Activated T-cell treated with anti-CD3 and anti-CD28 coated beads, Interleukin-2, amount 50 U/mL, for 24 hours (primary cell): ENCODE results near the gene PPP1R1C.
"Not testable (repeated sequence)": the region's sequence is repeated elsewhere in the genome, so short reads cannot be mapped to it uniquely, and the experiment has no call there.

ENCODE experiments used
- DNase-seq: peaks from one replicate; pipeline ENCODE4 v3.0.0-alpha.2; 2020
- H3K27ac Mint-ChIP-seq: 2 replicates; pipeline ENCODE4 v1.8.0; 2020; ENCODE audit warnings: mild to moderate bottlenecking, mixed read lengths
- H3K27me3 Mint-ChIP-seq: 2 replicates; pipeline ENCODE4 v1.8.0; 2020; ENCODE audit warnings: mixed read lengths
- H3K36me3 Mint-ChIP-seq: 2 replicates; pipeline ENCODE4 v1.8.0; 2020; ENCODE audit warnings: low read depth, mixed read lengths
- H3K4me1 Mint-ChIP-seq: 2 replicates; pipeline ENCODE4 v1.8.0; 2020; ENCODE audit warnings: low read depth, mixed read lengths
- H3K4me3 Mint-ChIP-seq: 2 replicates; pipeline ENCODE4 v1.8.0; 2020; ENCODE audit warnings: mild to moderate bottlenecking, moderate library complexity, mixed read lengths
- H3K9me3 Mint-ChIP-seq: 2 replicates; pipeline ENCODE4 v1.8.0; 2020; ENCODE audit warnings: mixed read lengths

The PPP1R1C gene

DNA sequence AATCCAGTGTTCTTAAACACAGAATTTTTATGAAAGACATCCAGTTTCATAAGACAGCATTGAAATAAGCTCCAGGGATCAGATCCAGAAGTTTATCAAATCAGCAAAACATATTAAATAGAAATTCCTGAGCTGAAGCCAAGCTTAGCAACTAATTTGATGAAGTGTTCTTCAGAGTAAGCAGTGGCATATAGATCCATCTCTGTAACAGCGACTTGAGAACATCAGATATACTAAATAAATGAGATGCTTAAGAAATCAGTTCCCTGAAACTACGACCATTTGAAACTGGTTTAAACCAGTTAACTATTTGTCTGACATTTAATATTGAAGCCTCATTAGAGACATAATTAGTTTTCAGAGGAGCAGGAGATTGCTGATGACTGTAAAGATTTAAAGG lies 34.1 kb downstream of the PPP1R1C start:
- no peak for DNase-seq
- Mint-ChIP-seq H3K27ac (no peak overlapping the region), H3K27me3 (peaks cover 4% of the 10 kb centered on the region), H3K4me1 (no peaks in the 10 kb centered on the region), H3K36me3 (no peaks in the 10 kb centered on the region), H3K4me3 (no peak overlapping the region), H3K9me3 (peaks cover 14% of the 10 kb centered on the region)

DNA sequence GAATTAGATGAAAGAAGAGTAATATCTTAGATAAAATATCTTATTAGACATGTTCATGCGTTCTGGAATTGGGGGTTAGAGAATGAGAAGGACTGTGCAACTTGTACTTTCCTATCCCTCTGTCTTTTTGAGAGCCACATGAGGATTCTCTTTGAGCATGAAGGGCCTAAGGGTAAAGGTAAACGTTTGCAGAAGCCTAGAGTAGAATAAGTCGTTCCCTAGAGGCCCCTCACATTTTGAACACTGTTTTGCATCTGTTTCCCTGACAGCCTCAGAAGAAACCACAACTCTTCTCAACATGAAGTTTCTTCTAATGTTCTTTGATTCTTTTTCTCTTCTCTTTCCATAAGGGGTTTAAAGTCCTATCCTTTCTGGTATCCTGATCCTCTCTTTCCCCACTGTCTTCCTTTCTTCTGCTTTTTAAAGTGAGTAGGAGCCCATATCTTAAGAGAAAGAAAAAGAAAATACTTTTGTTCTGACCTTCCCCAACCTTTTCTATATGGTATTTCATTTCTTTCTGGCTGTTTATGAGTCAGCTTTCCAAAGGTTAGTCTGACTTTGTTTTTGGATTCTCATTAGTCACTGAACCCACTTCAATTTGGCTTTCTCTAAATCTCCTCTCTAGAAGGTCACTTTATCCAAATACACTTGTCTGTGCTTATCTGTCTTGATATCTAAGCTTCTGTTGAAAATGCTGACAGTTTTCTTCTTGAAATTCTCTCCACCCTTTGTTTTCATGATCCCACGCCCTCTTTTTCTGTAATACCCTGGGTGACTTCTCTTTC lies 34.8 kb downstream of the PPP1R1C start:
- Mint-ChIP-seq H3K27me3 (peaks cover 4% of the 10 kb centered on the region), H3K36me3 (no peaks in the 10 kb centered on the region), H3K27ac (no peak overlapping the region), H3K9me3 (peaks cover 8% of the 10 kb centered on the region), H3K4me1 (no peaks in the 10 kb centered on the region), H3K4me3 (no peak overlapping the region)
- DNase-seq: no peak

DNA sequence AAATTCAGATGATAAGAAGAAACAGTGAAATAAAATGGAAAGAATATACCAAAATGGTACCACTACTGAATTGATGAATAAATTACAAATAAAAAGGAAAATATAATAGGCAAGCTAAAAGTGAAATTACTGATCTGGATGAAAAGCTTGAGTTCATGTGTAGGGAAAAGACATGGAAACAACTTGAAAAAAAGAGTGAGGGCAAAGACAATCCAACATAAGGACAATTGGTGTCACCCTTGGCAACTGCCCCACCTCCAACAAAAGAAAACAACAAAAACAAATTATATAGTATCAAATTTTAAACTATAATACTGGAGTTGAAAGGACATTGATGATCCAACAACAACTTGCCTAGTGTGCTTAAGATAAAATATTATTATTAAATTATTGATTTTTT lies 37.6 kb downstream of the PPP1R1C start:
- Mint-ChIP-seq H3K4me3 (no peak overlapping the region), H3K27me3 (peaks cover 4% of the 10 kb centered on the region), H3K36me3 (no peaks in the 10 kb centered on the region), H3K4me1 (no peaks in the 10 kb centered on the region), H3K27ac (no peak overlapping the region), H3K9me3 (peaks cover 8% of the 10 kb centered on the region)
- DNase-seq: no peak

DNA sequence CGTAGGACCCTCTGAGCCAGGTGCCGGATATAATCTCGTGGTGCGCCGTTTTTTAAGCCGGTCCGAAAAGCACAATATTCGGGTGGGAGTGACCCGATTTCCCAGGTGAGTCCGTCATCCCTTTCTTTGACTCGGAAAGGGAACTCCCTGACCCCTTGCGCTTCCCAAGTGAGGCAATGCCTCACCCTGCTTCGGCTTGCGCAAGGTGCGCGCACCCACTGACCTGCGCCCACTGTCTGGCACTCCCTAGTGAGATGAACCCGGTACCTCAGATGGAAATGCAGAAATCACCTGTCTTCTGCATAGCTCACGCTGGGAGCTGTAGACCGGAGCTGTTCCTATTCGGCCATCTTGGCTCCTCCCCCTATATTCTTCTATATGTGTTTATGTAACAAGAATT lies 45.2 kb downstream of the PPP1R1C start:
- H3K27me3 Mint-ChIP-seq, H3K4me1 Mint-ChIP-seq: not testable (repeated sequence)

DNA sequence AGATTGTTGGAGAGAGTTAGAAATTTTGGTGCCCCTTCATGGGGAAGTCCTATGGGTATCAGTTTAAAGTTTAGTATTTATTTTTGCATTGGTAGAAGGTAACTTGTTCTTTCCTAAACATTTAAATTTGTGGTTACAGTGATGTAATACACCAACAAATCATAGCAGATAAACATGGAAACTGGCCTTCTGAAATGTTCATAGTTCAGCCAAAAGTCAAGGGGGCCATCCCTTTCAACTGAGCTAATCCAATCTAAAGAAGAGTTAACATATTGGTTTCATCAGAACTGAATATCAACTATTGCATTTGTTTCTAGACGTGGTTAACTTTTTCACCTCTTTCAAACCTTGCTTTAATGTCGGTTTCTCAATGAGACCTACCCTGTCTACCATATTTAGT lies 46.3 kb downstream of the PPP1R1C start:
- H3K4me3 Mint-ChIP-seq: no peak overlapping the region

More for the DNA sequence above, 45.2 kb downstream of the PPP1R1C start:
- H3K4me3 Mint-ChIP-seq, H3K9me3 Mint-ChIP-seq, DNase-seq, H3K27ac Mint-ChIP-seq, H3K36me3 Mint-ChIP-seq: not testable (repeated sequence)

DNA sequence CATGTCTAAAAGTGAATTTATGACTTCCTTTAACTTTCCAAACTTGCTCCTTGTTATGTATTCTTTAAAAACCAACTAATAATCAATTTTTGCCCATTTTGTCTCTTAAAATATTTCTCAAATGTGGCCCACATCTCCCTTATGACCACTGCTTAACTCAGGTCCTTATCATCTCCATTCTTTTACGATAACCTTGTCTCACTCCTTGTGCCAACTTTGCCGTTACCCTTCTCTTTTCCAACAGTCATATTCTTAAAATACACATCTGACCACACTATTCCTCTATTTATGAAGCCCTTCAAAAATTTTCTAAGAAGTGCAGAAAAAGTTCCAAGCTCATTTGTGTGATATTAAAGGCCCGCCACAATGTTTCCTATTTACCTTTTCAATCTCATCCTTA lies 47.8 kb downstream of the PPP1R1C start:
- H3K9me3 Mint-ChIP-seq: no peaks in the 10 kb centered on the region
- no peaks in the 10 kb centered on the region for H3K4me1 Mint-ChIP-seq
- H3K36me3 Mint-ChIP-seq: no peaks in the 10 kb centered on the region
- H3K4me3 Mint-ChIP-seq: no peak overlapping the region
- no peak overlapping the region for H3K27ac Mint-ChIP-seq
- no peaks in the 10 kb centered on the region for H3K27me3 Mint-ChIP-seq
- no peak for DNase-seq

More for the DNA sequence above, 46.3 kb downstream of the PPP1R1C start:
- H3K36me3 Mint-ChIP-seq: no peaks in the 10 kb centered on the region
- H3K4me1 Mint-ChIP-seq: no peaks in the 10 kb centered on the region
- no peaks in the 10 kb centered on the region for H3K27me3 Mint-ChIP-seq
- no peaks in the 10 kb centered on the region for H3K9me3 Mint-ChIP-seq
- no peak for DNase-seq
- H3K27ac Mint-ChIP-seq: no peak overlapping the region

DNA sequence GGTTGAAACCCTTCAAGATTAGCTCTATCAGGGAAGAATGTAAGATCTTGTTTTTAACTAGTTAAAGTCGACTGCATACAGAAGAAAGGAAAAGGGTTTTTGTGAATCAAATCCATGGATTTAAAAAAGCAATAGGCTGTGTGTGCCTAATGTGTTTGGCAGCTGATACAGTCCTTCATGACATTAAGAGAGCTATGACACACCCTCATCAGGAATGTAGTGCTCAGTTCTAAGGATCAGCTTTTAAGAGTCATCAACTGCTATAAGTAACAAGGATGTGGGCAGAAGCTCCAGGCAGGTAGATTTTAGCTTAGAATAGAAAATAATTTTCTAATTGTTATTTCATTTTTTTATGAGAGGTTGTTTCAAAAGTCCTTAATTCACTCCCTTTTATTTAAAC lies 52.9 kb downstream of the PPP1R1C start:
- Mint-ChIP-seq H3K27me3 (no peaks in the 10 kb centered on the region), H3K27ac (no peak overlapping the region)
- no peak for DNase-seq

DNA sequence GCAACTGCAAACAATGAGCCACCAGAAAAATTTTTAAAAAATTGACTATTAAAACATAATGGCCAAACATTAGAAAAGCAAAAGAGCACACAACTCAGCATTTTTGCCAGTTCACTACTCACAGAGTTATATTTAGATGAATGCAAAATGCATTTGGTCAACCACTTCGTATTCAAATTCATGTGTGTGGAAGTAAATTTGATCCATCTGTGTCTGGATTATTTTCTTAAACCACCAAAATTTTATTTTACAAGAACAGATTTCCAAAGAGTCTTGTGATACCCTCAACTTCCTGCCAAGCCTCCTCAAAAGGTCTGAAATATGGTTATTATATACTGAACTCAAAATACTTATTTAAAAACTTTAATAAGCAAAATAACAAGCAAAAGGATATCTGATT lies 57.4 kb downstream of the PPP1R1C start:
- no peaks in the 10 kb centered on the region for H3K27me3 Mint-ChIP-seq
- no peaks in the 10 kb centered on the region for H3K4me1 Mint-ChIP-seq
- no peaks in the 10 kb centered on the region for H3K36me3 Mint-ChIP-seq
- H3K9me3 Mint-ChIP-seq: no peaks in the 10 kb centered on the region
- no peak overlapping the region for H3K4me3 Mint-ChIP-seq
- no peak for DNase-seq
- no peak overlapping the region for H3K27ac Mint-ChIP-seq

More for the DNA sequence above, 52.9 kb downstream of the PPP1R1C start:
- Mint-ChIP-seq H3K4me3 (no peak overlapping the region), H3K36me3 (no peaks in the 10 kb centered on the region), H3K4me1 (no peaks in the 10 kb centered on the region), H3K9me3 (no peaks in the 10 kb centered on the region)

DNA sequence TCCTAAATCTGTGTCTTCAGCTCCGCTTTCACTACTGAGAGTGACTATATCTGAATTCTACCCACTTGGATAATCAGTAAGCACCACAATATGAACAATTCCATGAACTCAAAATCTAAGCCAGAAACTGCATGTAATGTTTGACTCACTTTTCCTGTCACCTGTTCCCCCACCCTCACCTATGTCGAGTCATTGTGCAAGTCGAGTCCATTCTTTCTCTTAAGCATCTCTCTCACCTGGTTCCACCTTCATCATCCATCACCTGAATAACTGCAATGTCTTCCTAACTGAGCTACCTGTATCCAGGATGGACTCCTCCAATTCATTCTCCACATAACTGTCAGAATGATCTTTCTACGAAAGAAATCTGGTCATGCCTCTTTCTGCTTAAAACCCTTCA lies 58.2 kb downstream of the PPP1R1C start:
- H3K36me3 Mint-ChIP-seq: no peaks in the 10 kb centered on the region
- no peak overlapping the region for H3K27ac Mint-ChIP-seq
- no peaks in the 10 kb centered on the region for H3K27me3 Mint-ChIP-seq
- no peaks in the 10 kb centered on the region for H3K9me3 Mint-ChIP-seq
- no peaks in the 10 kb centered on the region for H3K4me1 Mint-ChIP-seq
- no peak for DNase-seq
- no peak overlapping the region for H3K4me3 Mint-ChIP-seq

DNA sequence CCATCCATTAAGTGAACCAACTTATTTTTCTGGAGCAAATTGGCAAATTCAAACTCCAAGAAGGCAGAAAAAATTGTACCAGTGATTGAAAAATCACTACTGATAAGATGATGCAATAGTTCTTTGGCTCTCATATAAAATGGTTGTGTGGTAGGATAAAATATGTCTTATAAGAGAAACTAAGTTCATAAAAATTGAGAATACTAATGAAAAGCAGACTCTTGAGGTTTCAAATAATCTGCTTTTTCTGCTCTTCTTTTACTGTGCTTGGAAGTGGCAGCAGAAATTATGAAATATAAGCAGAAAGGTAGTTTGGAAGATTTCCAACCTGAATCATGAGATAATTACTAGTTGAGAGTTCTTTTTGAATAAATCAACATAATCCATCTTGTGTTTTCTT lies 61.9 kb downstream of the PPP1R1C start:
- no peaks in the 10 kb centered on the region for H3K36me3 Mint-ChIP-seq
- H3K9me3 Mint-ChIP-seq: no peaks in the 10 kb centered on the region

DNA sequence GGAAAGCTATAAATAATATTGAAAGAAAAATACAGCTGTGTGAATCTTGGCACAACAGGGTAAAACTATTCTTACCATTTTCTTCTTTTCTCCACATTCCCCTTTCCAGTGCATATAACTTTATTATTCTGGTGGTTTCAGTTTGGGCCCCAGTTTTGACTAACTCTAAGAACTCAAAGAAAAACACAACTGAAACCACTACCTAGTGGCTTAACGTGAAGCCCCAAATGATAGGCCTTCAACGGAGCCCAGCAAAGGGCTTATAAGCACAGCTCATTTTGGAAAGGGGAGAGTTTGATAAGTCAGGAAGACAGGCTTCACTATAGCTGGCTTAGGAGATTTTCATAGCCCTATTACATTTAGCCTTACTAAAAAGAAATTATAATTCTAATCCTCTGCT lies 62.4 kb downstream of the PPP1R1C start:
- Mint-ChIP-seq H3K9me3 (no peaks in the 10 kb centered on the region), H3K4me1 (no peaks in the 10 kb centered on the region), H3K27ac (no peak overlapping the region), H3K4me3 (no peak overlapping the region), H3K36me3 (no peaks in the 10 kb centered on the region), H3K27me3 (no peaks in the 10 kb centered on the region)
- DNase-seq: no peak

More for the DNA sequence above, 61.9 kb downstream of the PPP1R1C start:
- no peaks in the 10 kb centered on the region for H3K27me3 Mint-ChIP-seq
- H3K4me3 Mint-ChIP-seq: no peak overlapping the region
- no peak for DNase-seq
- H3K27ac Mint-ChIP-seq: no peak overlapping the region
- no peaks in the 10 kb centered on the region for H3K4me1 Mint-ChIP-seq

DNA sequence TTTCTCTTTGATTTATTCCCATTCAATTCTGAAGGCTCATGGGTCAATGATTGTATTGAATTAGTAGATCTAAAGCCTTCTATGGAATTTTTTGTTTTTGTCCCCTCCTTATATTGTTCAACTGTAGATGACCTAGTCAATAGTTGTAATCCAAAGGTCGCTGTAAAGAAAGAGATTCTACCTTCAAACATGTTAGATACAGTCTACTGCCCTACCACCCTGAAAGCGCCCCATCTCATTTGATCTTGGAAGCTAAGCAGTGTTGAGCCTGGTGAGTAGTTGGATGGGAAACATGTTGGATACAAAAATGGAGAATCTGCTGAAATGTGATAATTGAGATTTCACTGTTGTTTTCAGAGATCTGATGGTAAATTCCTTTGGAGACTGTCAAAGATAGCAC lies 63.0 kb downstream of the PPP1R1C start:
- no peak overlapping the region for H3K4me3 Mint-ChIP-seq
- H3K9me3 Mint-ChIP-seq: no peaks in the 10 kb centered on the region
- no peaks in the 10 kb centered on the region for H3K27me3 Mint-ChIP-seq
- no peaks in the 10 kb centered on the region for H3K4me1 Mint-ChIP-seq
- no peaks in the 10 kb centered on the region for H3K36me3 Mint-ChIP-seq
- no peak for DNase-seq
- no peak overlapping the region for H3K27ac Mint-ChIP-seq

DNA sequence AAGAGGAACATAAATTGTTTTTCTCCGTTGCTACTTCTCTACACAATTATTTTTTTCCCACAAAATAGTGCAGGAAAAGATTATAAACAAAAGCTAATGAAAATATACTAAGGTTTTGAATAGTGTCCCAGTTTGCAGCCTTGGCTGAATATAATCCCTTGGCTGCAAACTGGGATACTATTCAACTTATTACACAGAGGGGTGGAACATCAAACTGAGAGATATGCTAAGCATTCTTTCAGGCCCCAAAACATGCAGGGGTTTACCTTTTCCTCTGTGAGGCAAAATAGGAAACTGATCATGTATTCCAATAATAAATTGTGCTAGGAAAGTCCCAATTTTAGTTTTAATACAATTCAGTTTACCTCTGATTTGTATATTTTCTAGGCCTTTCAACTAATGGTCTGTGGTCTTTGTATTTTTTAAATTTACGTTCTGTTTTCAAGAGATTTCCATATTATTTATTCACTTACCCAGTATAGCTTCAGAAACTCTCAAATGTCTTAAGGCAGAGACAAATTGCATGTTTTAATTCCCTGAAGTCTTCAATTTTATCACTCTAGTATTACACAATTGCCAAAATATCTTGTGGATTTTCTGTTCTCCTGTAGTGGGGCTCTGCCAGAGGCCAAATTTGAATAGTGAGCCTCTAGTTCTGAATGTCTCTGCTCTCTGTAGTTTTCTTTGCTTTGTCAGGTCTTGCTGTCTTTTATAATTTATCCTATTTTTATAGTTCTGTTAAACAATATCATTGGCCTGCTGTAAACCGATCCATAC lies 63.9 kb downstream of the PPP1R1C start:
- no peaks in the 10 kb centered on the region for H3K9me3 Mint-ChIP-seq

DNA sequence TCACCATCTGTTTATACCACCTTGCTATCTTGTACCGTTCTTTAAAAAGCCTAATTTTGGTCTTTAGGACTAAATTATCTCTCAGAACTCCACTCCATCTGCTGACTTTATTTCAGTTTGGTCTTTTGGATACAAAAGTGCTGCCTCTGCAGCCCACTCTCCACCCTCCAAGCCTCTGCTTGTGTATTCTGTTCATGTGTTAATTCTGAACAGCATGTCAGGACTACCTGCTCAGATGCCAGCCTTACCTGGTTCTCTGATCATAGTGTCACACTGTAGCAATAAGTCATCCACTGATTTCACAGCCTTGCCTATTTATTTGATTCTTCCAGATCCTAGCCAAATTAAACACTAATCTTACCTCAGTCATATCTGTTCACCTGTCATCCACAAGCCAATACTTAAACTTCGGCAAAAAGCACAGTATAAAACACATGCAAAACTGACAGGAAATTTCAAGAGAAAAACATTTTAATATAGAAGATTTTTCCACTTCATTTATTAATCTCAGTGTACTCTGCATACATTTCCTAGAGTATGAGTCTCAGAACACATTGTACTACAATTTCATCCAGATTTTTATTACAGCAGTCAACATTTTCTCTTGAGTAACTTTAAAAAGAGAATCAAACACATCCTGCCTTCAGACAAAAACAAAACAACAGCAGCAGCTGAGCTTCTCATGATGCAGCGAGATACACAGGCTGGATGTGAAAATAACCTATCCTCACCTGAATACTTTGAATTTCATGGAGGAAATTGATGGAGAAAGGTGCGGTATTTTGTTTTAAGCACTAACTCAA lies 64.9 kb downstream of the PPP1R1C start:
- no peaks in the 10 kb centered on the region for H3K36me3 Mint-ChIP-seq
- DNase-seq: no peak
- no peak overlapping the region for H3K27ac Mint-ChIP-seq
- H3K4me1 Mint-ChIP-seq: no peaks in the 10 kb centered on the region
- H3K9me3 Mint-ChIP-seq: no peaks in the 10 kb centered on the region
- no peak overlapping the region for H3K4me3 Mint-ChIP-seq
- H3K27me3 Mint-ChIP-seq: no peaks in the 10 kb centered on the region

More for the DNA sequence above, 63.9 kb downstream of the PPP1R1C start:
- H3K36me3 Mint-ChIP-seq: no peaks in the 10 kb centered on the region
- no peak overlapping the region for H3K27ac Mint-ChIP-seq
- no peaks in the 10 kb centered on the region for H3K4me1 Mint-ChIP-seq
- DNase-seq: no peak
- no peaks in the 10 kb centered on the region for H3K27me3 Mint-ChIP-seq
- no peak overlapping the region for H3K4me3 Mint-ChIP-seq
